GM23338 (cell line): ENCODE results near the gene ZCCHC24. TPM values are rescaled to one million over a fixed set of nuclear protein-coding genes. Genes with fewer than 3 reads are reported as not detected.

Experiments used
- ATAC-seq: fragments of 200-7000 bp; cut with Tn5 transposase; 3 replicates; pipeline ENCODE4 v1.9.1; 2020
- DNase-seq: peaks from one replicate; pipeline ENCODE4 v3.0.0-alpha.2; 2015; ENCODE audit warnings: low spot score
- H2AFZ ChIP-seq: fragments of 200-600 bp; sonication (generic); 2 replicates; pipeline ENCODE4 v1.8.0; 2016; ENCODE audit warnings: antibody characterized with exemption, mild to moderate bottlenecking, moderate library complexity
- H3F3A ChIP-seq: fragments of 200-600 bp; sonication (generic); replicated peaks from 2 replicates; pipeline ENCODE4 v1.8.0; 2017; ENCODE audit warnings: antibody characterized with exemption, mixed run types, low read depth
- H3K27ac ChIP-seq: fragments of 200-600 bp; sonication (generic); 2 replicates; pipeline ENCODE4 v1.6.1; 2016; ENCODE audit warnings: low read depth
- H3K27me3 ChIP-seq: fragments of 200-600 bp; sonication (generic); 2 replicates; pipeline ENCODE4 v1.8.0; 2016; ENCODE audit warnings: mild to moderate bottlenecking, mixed run types, moderate library complexity; ENCODE audit not compliant: insufficient read depth
- H3K36me3 ChIP-seq: fragments of 200-600 bp; sonication (generic); 2 replicates; pipeline ENCODE4 v1.8.0; 2016; ENCODE audit warnings: mild to moderate bottlenecking; ENCODE audit not compliant: insufficient read depth
- H3K4me1 ChIP-seq: fragments of 200-600 bp; sonication (generic); 2 replicates; pipeline ENCODE4 v1.8.0; 2016; ENCODE audit warnings: mild to moderate bottlenecking, moderate library complexity; ENCODE audit not compliant: insufficient read depth
- H3K4me2 ChIP-seq: fragments of 200-600 bp; sonication (generic); 2 replicates; pipeline ENCODE4 v1.7.1; 2017; ENCODE audit warnings: mixed run types
- H3K4me3 ChIP-seq: fragments of 200-600 bp; sonication (generic); 2 replicates; pipeline ENCODE4 v1.6.1; 2016; ENCODE audit warnings: mixed run types
- H3K79me2 ChIP-seq: fragments of 200-600 bp; sonication (generic); replicated peaks from 2 replicates; pipeline ENCODE4 v1.8.0; 2017; ENCODE audit warnings: mild to moderate bottlenecking; ENCODE audit not compliant: insufficient read depth
- H3K9me2 ChIP-seq: fragments of 200-600 bp; sonication (generic); 2 replicates; pipeline ENCODE4 v1.8.0; 2017; ENCODE audit not compliant: insufficient read depth
- H4K20me1 ChIP-seq: fragments of 200-600 bp; sonication (generic); replicated peaks from 2 replicates; pipeline ENCODE4 v1.8.0; 2017; ENCODE audit warnings: mild to moderate bottlenecking; ENCODE audit not compliant: insufficient read depth
- H3K27ac Mint-ChIP-seq: 2 replicates; pipeline ENCODE4 v1.8.0; 2020; ENCODE audit warnings: inconsistent platforms, mild to moderate bottlenecking, moderate library complexity, mixed read lengths
- H3K27me3 Mint-ChIP-seq: 3 replicates; pipeline ENCODE4 v1.8.0; 2022; ENCODE audit warnings: low read depth, mild to moderate bottlenecking, moderate library complexity, mixed read lengths, inconsistent platforms; ENCODE audit not compliant: insufficient read depth, poor library complexity
- H3K36me3 Mint-ChIP-seq: 3 replicates; pipeline ENCODE4 v1.8.0; 2021; ENCODE audit warnings: low read depth, mild to moderate bottlenecking, inconsistent platforms, moderate library complexity, mixed read lengths
- H3K4me1 Mint-ChIP-seq: 3 replicates; pipeline ENCODE4 v1.8.0; 2020; ENCODE audit warnings: mild to moderate bottlenecking, inconsistent platforms, mixed read lengths
- H3K4me3 Mint-ChIP-seq: 3 replicates; pipeline ENCODE4 v1.8.0; 2021; ENCODE audit warnings: moderate library complexity, mild to moderate bottlenecking, inconsistent platforms, mixed read lengths
- H3K9me3 Mint-ChIP-seq: 3 replicates; pipeline ENCODE4 v1.8.0; 2020; ENCODE audit warnings: moderate library complexity, mild to moderate bottlenecking, inconsistent platforms, mixed read lengths
- CREB1 ChIP-seq: fragments of 250-450 bp; sonication (Bioruptor Pico); IDR thresholded peaks from 2 replicates; pipeline ENCODE4 v1.5.0; 2020; ENCODE audit warnings: low read depth, mild to moderate bottlenecking, moderate library complexity
- EZH2 ChIP-seq: fragments of 200-600 bp; sonication (generic); IDR thresholded peaks from one replicate; pipeline ENCODE4 v1.8.0; 2017; ENCODE audit warnings: antibody characterized with exemption, mild to moderate bottlenecking, low read depth; ENCODE audit not compliant: unreplicated experiment
- EZH2phosphoT487 ChIP-seq: fragments of 200-600 bp; sonication (generic); IDR thresholded peaks from one replicate; pipeline ENCODE4 v1.8.1; 2018; ENCODE audit warnings: antibody characterized with exemption; ENCODE audit not compliant: unreplicated experiment
- JUNB ChIP-seq: IDR thresholded peaks from one replicate; pipeline ENCODE4 v1.6.1; 2016; ENCODE audit warnings: antibody characterized with exemption; ENCODE audit not compliant: unreplicated experiment
- NANOG ChIP-seq: IDR thresholded peaks from 2 replicates; pipeline ENCODE4 v1.6.1; 2016; ENCODE audit warnings: antibody characterized with exemption, borderline replicate concordance
- POLR2AphosphoS5 ChIP-seq: IDR thresholded peaks from 2 replicates; pipeline ENCODE4 v1.6.1; 2016; ENCODE audit warnings: antibody characterized with exemption, low read depth
- STAT1 ChIP-seq: IDR thresholded peaks from one replicate; pipeline ENCODE4 v1.6.1; 2016; ENCODE audit warnings: antibody characterized with exemption; ENCODE audit not compliant: unreplicated experiment
- ZNF114 ChIP-seq: fragments of 250-450 bp; sonication (Bioruptor Pico); IDR thresholded peaks from 2 replicates; pipeline ENCODE4 v1.5.0; 2020; ENCODE audit warnings: mild to moderate bottlenecking, moderate library complexity
- ZNF331 ChIP-seq: fragments of 250-450 bp; sonication (Bioruptor Pico); IDR thresholded peaks from 2 replicates; pipeline ENCODE4 v1.5.0; 2020; ENCODE audit warnings: low read depth, mild to moderate bottlenecking, moderate library complexity
- polyA plus RNA-seq: library from polyadenylated mRNA; unstranded; fragments of >200 nt; fragmentation: Nextera tagmentation; extraction: Ambion mirVana; gene quantifications from 2 replicates; pipeline ENCODE4 v1.2.1, GENCODE V29; 2016
- total RNA-seq: library from RNA; depleted of rRNA; stranded (reverse); fragments of >200 nt; shearing (Covaris generic); gene quantifications from 2 replicates; pipeline ENCODE4 v1.2.3, GENCODE V29; 2014
- TF ChIP-seq, protein P1 (sequence below): IDR thresholded peaks from one replicate; pipeline ENCODE4 v1.6.1; 2018; ENCODE audit warnings: antibody characterized with exemption; ENCODE audit not compliant: unreplicated experiment
- TF ChIP-seq, protein P2 (sequence below): IDR thresholded peaks from 2 replicates; pipeline ENCODE4 v1.6.1; 2016; ENCODE audit warnings: antibody characterized with exemption
- TF ChIP-seq, protein P3 (sequence below), 2 experiments: fragments of 200-600 bp in 1 of 2; sonication (generic) in 1 of 2; conservative IDR thresholded peaks; 2 replicates each; pipeline versions ENCODE4 v1.5.1 to v1.6.1; 2016 to 2017; ENCODE audit warnings: antibody characterized with exemption in 2 of 2, low read depth in 2 of 2, mild to moderate bottlenecking in 2 of 2, moderate library complexity in 1 of 2

ZCCHC24 gene
- total and polyA plus RNA-seq, 2 experiments from 2014 or later = 2.0 to 10.1 TPM

GRCh38 chr10:79483948-79484347, 38.5 kb upstream of the ZCCHC24 start (continued):
- TF ChIP-seq, protein P1, sequence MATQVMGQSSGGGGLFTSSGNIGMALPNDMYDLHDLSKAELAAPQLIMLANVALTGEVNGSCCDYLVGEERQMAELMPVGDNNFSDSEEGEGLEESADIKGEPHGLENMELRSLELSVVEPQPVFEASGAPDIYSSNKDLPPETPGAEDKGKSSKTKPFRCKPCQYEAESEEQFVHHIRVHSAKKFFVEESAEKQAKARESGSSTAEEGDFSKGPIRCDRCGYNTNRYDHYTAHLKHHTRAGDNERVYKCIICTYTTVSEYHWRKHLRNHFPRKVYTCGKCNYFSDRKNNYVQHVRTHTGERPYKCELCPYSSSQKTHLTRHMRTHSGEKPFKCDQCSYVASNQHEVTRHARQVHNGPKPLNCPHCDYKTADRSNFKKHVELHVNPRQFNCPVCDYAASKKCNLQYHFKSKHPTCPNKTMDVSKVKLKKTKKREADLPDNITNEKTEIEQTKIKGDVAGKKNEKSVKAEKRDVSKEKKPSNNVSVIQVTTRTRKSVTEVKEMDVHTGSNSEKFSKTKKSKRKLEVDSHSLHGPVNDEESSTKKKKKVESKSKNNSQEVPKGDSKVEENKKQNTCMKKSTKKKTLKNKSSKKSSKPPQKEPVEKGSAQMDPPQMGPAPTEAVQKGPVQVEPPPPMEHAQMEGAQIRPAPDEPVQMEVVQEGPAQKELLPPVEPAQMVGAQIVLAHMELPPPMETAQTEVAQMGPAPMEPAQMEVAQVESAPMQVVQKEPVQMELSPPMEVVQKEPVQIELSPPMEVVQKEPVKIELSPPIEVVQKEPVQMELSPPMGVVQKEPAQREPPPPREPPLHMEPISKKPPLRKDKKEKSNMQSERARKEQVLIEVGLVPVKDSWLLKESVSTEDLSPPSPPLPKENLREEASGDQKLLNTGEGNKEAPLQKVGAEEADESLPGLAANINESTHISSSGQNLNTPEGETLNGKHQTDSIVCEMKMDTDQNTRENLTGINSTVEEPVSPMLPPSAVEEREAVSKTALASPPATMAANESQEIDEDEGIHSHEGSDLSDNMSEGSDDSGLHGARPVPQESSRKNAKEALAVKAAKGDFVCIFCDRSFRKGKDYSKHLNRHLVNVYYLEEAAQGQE = no peak
- TF ChIP-seq JUNB (no peak), POLR2AphosphoS5 (no peak), EZH2phosphoT487 (no peak), NANOG (no peak), STAT1 (no peak), ZNF114 (no peak), ZNF331 (CRISPR knock-in tag) (no peak), CREB1 (CRISPR knock-in tag) (no peak)
- TF ChIP-seq, protein P2, sequence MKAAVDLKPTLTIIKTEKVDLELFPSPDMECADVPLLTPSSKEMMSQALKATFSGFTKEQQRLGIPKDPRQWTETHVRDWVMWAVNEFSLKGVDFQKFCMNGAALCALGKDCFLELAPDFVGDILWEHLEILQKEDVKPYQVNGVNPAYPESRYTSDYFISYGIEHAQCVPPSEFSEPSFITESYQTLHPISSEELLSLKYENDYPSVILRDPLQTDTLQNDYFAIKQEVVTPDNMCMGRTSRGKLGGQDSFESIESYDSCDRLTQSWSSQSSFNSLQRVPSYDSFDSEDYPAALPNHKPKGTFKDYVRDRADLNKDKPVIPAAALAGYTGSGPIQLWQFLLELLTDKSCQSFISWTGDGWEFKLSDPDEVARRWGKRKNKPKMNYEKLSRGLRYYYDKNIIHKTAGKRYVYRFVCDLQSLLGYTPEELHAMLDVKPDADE = no peak

- Mint-ChIP-seq H3K27ac (no peak overlapping the region), H3K9me3 (no peaks in the 10 kb centered on the region), H3K27me3 (peaks cover 4% of the 10 kb centered on the region), H3K36me3 (no peaks in the 10 kb centered on the region), H3K4me3 (no peak overlapping the region), H3K4me1 (peaks cover 6% of the 10 kb centered on the region; the same call in 2 of the 3 replicates)
- H3K79me2 ChIP-seq = no peaks in the 10 kb centered on the region
- no peak overlapping the region for H2AFZ ChIP-seq
- H4K20me1 ChIP-seq = no peaks in the 10 kb centered on the region
- DNase-seq = no peak
- no peaks in the 10 kb centered on the region for H3K27me3 ChIP-seq
- ATAC-seq = no peak
- 0 out of 2 replicates have a peak, but pooled peaks cover 3% of the 10 kb centered on the region for H3K4me1 ChIP-seq
- H3F3A ChIP-seq = no peaks in the 10 kb centered on the region
- H3K4me3 ChIP-seq = no peak overlapping the region
- no peak overlapping the region for H3K4me2 ChIP-seq
- no peaks in the 10 kb centered on the region for H3K36me3 ChIP-seq
- H3K27ac ChIP-seq = no peak overlapping the region
- H3K9me2 ChIP-seq = no peaks in the 10 kb centered on the region
- TF ChIP-seq, protein P1 = no peak
- no peak for TF ChIP-seq JUNB
- TF ChIP-seq, protein P3, sequence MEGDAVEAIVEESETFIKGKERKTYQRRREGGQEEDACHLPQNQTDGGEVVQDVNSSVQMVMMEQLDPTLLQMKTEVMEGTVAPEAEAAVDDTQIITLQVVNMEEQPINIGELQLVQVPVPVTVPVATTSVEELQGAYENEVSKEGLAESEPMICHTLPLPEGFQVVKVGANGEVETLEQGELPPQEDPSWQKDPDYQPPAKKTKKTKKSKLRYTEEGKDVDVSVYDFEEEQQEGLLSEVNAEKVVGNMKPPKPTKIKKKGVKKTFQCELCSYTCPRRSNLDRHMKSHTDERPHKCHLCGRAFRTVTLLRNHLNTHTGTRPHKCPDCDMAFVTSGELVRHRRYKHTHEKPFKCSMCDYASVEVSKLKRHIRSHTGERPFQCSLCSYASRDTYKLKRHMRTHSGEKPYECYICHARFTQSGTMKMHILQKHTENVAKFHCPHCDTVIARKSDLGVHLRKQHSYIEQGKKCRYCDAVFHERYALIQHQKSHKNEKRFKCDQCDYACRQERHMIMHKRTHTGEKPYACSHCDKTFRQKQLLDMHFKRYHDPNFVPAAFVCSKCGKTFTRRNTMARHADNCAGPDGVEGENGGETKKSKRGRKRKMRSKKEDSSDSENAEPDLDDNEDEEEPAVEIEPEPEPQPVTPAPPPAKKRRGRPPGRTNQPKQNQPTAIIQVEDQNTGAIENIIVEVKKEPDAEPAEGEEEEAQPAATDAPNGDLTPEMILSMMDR (conservative IDR thresholded peaks at IDR 0.05; ENCODE audit: low read depth in 2 of 2) = no peak
- TF ChIP-seq EZH2phosphoT487 = no peak
- TF ChIP-seq, protein P2 = no peak
- no peak for TF ChIP-seq POLR2AphosphoS5
- TF ChIP-seq STAT1 = no peak
- no peak for TF ChIP-seq CREB1 (CRISPR knock-in tag)
- no peak for TF ChIP-seq EZH2
- no peak for TF ChIP-seq NANOG
- no peak for TF ChIP-seq ZNF331 (CRISPR knock-in tag)
Observed at GRCh38 chr10:79483299-79483698, 37.9 kb upstream of the ZCCHC24 start.
